HG03175 (cell line): Measurements from ENCODE around the gene CACNA1D.
"Not testable (repeated sequence)": the region's sequence is repeated elsewhere in the genome, so short reads cannot be mapped to it uniquely, and the experiment has no call there.

Experiments
- ATAC-seq: cut with Tn5 transposase; IDR thresholded peaks from one replicate; pipeline ENCODE4 v1.9.1; 2021; ENCODE audit warnings: mild to moderate bottlenecking, moderate library complexity; ENCODE audit not compliant: unreplicated experiment

CACNA1D gene

DNA sequence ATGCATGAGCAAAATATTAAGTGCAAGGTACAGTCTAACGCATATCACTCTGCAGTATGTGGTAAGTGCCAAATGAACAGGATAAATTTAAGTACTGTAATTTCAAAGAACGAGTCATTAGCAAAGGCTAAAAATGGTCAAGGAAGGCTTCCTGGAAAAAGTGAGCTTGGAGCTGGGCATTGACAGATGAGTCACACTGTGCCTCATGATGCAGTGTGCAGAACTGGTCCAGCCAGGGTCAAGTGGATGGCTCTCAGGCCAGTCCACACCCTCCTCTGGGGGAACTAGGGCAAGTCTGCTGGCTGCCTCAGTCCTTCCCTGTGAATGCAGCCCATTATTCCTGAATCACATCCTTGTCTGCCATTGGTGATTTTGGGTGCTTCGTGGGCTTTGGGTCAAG, 76.3 kb downstream of the CACNA1D start:
- ATAC-seq, result no peak

DNA sequence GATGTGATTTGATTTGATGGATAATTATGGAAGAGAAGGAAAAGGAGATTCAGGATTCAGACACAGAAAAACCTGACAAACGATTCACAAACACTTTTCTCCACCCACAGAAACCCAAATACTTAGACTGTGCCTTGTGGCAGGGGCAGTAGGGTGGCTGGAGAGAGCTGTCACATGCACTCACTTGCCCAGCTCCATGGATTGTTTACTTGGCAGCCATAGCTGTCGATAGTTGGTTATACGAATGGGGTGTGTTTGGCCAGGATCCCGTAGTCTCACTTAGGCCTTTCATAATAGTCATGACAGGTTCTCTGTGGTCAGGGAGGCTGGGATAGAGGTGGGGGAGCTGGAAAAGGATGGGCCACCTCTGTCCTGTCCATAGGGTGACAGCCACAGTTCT, 76.9 kb downstream of the CACNA1D start:
- ATAC-seq, result no peak

DNA sequence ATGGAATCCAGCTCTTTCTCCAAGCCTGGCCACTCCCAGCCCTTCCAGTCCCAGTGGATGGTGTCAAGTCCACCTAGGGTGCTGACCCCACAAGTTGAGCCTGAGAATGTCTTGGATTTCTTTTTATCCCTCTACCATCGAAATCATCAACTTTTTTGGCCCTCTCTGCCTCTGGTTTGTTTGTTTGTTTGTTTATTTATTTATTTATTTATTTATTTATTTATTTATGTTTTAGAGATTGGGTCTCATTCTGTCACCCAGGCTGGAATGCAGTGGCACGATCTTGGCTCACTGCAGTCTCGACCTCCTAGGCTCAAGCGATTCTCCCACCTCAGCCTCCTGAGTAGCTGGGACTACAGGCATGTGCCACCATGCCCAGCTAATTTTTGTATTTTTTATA, 77.8 kb downstream of the CACNA1D start:
- not testable (repeated sequence) for ATAC-seq

DNA sequence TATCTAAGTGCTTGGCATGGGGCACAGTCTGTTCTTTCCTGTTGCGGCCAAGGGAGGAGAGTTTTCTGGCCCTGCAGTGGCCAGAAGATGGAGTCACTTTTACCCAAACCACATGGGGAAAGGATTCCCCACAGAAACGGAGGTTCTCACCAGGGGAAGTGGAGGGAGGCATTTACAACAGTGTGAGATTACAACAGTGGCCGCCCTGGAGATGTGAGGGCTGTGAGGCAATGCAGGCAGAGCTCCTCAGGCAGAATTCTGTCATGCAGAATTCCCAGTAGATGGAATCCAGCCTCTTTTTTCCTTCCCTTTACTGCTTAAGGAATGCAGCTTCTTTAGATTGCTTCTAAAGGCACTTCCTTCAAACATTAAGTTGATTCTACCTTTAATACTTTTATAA, 83.1 kb downstream of the CACNA1D start:
- no peak for ATAC-seq

DNA sequence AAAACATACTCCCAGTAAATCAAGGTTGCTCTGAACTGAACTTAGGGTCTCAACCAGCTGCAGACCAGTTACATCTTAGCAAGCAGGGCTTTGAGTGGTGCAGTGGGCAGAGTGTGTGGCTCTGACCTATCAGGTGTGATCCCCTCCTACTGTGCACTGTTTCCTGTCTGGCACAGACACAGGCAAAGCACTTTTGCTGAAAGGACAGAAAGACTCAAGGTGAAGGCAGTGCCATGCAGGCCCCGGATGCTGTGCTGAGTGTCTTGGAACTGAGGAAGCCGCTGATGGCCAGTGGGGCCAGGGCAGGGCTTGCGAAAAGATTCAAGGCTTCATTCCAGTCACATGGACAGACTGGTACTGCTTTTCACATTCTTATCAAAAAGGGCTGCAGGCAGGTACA, 85.2 kb downstream of the CACNA1D start:
- no peak for ATAC-seq

DNA sequence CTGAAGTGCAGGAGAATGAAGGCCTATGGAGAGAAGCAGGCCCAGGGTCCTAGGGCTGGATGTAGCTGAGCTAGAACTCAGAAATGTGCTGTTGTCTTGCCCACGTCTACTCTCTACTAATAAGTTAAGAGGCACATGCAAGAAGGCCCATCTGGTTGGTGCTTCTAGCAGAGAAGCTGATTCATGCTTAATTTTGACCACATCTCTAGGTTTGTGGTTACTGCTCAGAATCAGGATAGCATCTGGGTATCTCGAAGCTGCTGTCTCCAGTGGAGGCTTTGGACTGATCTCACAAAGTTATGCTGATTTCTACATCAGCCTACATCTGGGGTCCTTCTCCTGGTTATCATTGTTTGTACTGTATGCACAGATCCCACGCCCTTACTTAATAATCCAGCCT, 87.3 kb downstream of the CACNA1D start:
- no peak for ATAC-seq

DNA sequence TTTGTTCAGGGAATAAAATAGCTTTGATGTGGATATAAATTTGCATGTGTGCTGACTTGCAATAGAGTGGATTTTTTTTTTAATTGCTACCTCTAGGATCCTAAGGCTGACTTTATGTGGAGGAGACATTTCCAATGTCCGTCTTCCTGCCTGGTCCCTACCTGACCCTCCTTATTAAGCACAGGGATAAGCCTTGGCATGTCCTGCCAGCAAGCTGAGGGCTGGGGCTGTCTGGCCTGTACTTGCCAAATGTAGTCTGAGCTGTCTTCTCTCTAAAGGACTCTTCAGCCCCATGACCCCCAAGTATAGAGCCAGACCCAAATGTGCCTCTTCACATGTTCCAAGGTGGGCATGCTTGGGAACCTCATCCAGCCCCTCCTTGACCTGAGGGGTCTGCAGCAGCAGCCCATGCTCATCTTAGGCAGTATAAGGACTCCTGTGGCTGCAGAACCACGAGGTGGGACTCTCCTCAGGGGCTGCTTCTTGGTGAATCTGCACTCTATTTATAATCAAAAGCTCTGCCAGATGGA, 88.8 kb downstream of the CACNA1D start:
- no peak for ATAC-seq

DNA sequence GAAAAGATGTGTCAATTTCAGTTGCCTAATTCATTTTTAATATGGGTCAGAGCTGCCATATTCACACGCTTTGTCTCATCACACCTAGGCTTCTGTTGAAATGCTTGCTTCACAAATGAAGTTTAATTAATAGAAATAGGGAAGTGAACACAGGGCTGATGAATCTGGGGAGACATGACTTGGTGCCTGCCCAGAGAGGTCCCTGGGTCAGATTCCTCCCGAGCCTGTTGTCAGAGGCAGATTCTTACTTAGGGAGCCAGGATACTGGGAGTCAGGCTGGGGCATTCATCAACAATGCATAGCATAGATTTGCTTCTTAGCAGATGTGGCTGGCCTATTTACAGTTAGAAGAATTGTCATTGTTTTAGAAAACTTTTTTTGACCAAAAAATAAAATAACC, 90.6 kb downstream of the CACNA1D start:
- ATAC-seq, result no peak

DNA sequence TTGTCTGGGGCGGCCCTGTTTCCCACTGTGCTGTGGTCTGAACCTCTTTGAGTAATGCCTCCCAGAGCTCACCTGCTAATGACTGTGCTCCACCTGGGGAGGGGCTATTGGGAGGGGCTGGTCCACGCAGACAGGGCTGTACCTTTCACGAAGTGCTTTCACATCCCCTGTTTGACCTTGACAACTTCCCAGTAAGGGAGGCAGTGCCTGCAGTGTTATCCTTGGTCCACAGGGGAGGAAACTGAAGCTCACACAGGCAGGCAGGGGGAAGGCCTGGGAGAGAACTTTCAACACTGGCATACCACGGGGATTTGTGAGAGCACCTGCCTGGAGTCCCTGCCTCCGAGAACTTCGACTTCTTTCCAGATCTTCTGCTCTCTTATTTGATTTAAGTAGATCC, 91.2 kb downstream of the CACNA1D start:
- no peak for ATAC-seq

DNA sequence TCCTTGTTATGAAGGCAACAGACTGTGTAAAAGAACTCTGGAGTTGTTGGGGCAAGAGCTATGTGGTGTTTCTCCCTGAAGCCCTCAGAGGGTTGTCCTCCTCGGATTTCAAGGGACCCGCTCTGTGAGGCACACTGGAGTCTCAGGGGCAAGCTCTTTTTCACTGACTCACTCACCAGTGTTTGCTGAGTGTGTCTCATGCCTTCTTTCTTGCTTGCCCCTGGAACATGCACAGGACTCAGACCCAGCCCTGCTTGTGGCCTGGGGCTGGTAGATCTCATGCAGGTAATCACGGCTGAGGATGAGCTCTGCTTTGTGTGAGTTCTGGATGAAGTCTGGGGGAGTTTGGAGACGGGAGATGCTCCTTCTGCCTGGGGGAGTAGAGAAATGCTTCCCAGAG, 93.7 kb downstream of the CACNA1D start:
- no peak for ATAC-seq

DNA sequence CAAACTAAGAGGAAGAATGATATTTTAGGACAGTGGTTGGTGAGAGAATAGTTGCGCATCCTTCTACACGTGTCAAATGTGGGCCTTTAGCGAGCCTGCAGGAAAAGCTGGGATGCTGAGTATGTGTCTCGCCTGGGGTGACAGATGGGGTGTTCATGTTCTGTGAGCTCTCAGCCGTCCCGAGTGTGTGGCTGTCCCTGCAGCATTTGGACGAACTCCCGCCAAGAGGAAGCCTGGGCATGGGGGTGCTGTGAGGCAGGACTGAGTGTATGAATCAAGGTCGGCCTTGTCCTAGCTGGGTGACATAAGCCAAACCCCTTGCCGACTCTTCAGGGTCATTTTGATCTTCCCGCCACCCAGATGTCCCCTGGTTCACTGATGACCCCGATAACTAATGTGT, 94.8 kb downstream of the CACNA1D start:
- ATAC-seq, result no peak

DNA sequence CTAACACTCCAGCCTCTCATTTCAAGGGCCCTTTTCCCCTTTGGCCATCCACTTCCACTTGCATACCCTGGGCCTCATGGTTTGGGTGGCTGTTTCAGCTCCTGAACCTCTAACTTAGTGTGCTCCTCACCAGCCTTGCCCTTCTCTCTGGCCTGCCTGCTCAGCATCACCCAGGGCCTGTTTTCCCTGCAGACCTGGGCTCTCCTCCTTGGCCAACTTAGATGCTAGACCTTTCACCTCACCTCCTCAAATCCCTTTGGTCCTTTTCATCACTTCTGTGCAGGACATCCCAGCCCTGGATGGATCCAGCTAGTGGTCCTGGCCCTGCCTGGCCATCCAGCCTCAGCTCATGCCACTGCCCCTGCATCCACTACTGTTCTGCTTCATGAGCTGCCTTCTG, 95.4 kb downstream of the CACNA1D start:
- ATAC-seq, result no peak

DNA sequence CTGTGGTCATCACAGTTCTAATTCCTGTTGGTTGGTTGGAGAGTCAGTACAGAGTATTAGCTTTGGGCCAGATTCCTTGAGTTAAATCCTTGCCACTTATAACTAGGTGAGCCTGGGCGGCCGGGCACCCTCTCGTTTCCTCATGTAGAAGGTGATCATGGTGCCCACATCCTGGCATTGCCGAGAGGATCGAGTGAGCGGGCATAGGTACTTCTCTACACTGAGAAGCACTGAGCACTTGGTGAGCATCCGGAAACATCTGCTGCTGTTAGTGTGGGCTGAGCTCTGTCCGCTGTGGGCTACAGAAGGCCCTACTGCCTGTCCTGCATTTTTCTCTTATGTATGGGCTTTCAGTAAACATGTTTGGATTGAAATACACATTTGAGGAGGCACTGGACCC, 96.2 kb downstream of the CACNA1D start:
- no peak for ATAC-seq

DNA sequence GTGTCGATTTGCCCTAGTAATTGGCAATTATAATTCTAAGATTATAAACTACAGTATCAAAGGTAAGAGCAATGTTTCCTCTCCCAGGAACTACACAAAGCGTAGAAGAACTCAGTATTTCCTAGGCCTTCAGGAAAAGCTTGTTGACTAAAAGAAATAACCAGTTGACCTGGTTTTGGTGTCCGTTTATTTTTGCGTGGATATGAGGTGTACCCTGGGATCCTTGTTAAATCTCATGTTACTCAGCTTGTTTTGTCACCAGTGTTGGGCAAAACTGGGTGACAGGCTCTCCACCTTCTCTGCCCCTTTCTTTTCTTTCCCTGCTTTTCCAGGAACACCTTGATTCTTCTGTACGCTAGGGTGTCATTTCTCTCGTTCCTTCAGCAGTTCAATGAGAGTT, 97.2 kb downstream of the CACNA1D start:
- no peak for ATAC-seq

DNA sequence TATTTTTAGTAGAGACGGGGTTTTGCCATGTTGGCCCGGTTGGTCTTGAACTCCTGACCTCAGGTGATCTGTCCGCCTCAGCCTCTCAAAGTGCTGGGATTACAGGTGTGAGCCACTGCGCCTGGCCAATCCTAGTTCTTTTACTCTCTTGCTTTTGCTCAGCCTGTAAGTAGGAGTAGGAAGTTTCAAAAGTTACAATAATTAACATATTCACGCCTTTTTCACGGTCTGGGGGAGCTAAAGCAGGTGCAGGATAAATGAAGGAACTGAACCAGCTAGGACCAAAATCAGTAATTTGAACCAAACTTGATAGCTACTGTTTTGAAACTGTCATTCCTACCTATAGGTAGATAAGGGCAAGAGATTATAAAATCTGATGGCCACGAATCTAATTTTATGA, 98.5 kb downstream of the CACNA1D start:
- peak; percentile 42 for ATAC-seq

DNA sequence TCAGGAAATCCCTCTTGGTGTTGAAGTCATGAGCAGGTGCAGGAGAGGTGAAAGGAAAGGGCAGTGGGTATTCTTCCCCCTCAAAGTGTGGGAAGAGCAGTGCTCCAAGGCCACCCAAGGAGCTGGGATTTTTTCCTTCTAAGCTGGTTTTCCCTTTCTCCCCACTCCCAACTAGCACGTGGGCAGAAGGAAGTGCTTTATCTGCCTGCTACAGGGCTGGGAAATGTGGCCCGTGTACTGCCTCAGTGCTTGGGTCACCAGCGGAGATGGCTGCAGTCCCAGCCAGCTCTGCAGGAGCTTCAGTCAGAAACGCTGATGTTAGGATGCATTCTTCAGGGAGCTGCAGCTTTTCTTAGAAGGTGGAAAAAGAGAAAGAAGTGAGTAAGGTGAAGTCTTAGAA, 99.2 kb downstream of the CACNA1D start:
- no peak for ATAC-seq

DNA sequence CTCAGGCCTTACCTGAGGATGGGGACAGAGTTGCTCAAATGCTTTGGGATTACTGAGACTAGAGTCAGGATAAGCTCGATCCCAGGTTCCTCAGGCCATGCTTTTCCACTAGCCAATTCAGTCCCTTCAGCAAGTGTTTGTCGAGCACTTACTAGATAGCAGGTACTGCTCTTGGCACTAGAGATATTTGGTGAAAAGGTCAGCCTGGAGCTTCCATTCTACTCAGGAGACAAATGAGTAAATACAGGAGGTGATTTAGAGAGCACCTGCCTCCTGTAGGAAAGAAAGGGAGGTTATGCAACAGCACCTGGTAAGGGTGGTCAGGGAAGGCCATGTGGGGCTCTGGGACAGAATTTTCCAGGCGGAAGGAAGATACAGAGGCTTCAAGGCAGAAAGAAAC, 99.9 kb downstream of the CACNA1D start:
- ATAC-seq, result no peak

DNA sequence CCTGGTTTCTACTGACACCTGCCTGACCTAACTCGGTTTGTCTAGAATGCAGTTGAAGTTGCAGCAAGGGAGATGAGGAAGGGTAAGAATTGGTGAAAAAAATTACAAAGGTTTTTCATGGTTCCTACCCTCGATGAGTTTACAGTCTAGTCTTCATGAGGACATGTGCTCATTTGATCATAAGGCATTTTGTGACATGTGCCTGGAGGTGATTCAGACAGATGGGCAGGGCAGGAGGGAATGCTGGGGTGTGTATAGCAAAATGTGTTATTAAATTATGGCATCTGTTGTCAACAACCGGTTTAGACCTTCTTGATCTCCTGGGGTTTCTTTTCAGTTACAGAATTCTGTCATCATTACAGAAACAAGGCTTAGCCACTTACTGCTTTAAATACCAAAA, 101.2 kb downstream of the CACNA1D start:
- no peak for ATAC-seq

DNA sequence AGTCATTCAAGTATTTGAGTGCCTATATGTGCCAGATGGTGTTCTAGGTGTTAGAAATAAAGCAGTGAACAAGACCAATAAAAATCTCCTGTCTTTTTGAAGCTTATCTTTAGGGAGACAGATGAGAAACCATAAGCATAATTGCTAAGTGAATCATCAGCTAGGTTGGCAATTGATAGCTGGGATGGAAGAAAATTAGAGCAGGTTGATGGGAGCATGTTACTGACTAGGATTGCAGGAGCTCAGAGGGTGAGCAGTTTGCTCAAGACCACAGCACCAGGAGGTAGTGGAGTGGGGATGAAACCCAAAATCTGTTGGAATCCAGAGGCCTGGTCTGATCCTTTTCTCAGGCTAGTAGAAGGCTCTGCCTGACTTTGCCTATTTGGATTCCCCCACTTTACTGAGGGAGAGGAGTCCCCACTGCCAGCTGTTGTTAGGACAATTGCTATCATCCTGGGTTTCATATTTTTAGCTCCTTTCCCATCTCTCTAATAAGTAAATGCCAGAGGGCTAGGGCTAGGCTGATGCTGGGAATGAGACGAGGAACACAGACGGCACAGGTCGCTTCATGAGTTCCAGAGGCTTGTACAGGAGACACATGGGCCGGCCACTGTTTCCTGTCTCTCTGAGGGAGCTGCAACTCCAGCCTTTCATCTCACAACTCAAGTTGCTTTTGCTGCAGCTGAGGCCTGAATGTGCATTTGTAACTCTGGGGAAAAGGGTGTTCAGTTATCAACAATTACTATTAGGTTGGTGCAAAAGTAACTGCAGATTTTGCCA, 102.9 kb downstream of the CACNA1D start:
- ATAC-seq, result no peak

DNA sequence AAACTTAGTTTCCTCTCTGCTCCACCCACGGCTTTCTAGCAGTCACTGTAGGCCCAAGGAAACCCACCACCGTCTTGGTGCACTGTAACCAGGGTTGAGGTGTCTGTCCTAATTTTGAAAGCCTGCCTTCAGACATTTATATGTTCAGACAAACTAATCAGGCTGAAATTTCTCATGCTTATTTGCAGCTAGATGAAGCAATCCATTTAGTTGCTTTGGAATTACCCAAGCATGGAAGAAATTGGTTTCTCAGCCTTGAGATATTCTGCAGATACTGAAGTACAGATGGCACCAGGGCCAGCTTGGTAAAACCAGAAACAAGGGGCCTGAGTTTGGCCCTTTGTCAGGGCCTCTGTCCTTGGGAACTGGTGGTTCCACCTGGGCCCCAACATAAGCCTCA, 105.4 kb downstream of the CACNA1D start:
- ATAC-seq, result no peak

DNA sequence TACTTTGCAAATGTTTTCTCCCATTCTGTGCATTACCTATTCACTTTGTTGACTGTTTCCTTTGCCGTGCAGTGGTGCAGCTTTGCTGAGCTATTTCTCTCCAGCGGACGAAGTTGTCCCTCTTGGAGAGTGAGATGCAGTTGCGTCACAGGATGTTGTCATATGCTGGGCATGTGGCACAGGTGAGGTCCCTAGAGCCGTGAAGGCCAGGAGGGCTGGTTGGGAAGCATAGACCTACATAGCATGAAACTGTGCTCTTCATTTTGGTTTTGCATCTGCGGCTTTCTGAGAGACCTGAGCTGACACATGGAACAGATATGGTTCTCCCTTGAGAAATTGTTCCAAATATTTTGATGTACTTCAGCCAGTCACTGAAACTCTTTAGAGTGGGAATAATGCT, 108.5 kb downstream of the CACNA1D start:
- ATAC-seq, result no peak

DNA sequence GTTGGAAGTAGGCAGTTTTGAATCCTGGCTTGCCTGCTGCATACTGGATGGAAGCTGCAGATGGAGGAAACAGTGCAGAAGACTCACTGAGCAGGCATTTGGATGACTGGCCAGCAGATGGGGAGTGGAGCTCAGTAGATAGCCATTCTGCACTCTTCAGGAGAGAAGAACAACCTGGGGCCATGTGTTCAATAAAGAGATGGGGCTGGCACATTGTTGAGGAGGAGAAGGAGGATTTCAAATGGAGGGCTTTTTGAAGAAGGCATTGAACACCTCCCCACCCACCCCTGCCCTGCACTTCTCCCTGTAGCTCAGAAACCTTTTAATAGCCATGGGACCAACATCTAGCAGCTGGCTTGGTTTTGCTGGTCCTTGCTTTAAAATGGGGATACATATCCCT, 109.8 kb downstream of the CACNA1D start:
- ATAC-seq, result no peak

DNA sequence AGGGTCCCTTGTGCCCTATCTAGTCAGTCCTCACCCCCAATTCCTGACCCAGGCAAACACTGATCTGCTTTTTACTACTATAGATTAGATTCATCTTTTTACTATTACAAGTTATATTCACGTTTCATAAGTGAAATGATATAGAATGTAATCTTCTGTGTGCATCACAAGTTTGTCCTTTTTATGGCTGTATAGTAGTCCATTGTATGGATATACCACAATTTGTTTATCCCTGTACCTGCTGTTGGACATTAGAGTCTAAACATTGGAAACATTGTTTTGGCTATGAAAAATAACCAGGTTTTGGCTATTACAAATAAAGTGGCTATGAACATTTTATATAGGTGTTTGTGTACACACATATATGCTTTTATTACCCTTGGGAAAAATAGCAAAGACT, 112.4 kb downstream of the CACNA1D start:
- no peak for ATAC-seq
